HG03103 (cell line): ENCODE results near the gene CPM.
"Not testable (repeated sequence)": the region's sequence is repeated elsewhere in the genome, so short reads cannot be mapped to it uniquely, and the experiment has no call there.

Source experiments
- ATAC-seq: cut with Tn5 transposase; IDR thresholded peaks from one replicate; pipeline ENCODE4 v1.9.1; 2021; ENCODE audit warnings: low read depth; ENCODE audit not compliant: unreplicated experiment

The CPM gene

GRCh38 chr12:68810027-68810389, 123.0 kb downstream of the CPM start:
- ATAC-seq: not testable (repeated sequence)

- no peak for ATAC-seq
Measured at GRCh38 chr12:68809190-68810026, 123.6 kb downstream of the CPM start.

GRCh38 chr12:68808388-68809189, 124.4 kb downstream of the CPM start:
- peak; percentile 52 for ATAC-seq

- ATAC-seq: peak; percentile 69
Measured at GRCh38 chr12:68807576-68808387, 125.2 kb downstream of the CPM start, which contains the start of gene MDM2. Gene MDM2, plus strand, starts transcription at chr12:68808177. Its CDS starts 301 bp downstream, at chr12:68808478.

GRCh38 chr12:68807274-68807575, 125.7 kb downstream of the CPM start:
- not testable (repeated sequence) for ATAC-seq

GRCh38 chr12:68806488-68807237, 126.3 kb downstream of the CPM start:
- no peak for ATAC-seq

GRCh38 chr12:68805592-68806120, 127.3 kb downstream of the CPM start:
- no peak for ATAC-seq

GRCh38 chr12:68804657-68805591, 128.0 kb downstream of the CPM start:
- ATAC-seq: no peak

GRCh38 chr12:68803948-68804656, 128.9 kb downstream of the CPM start:
- no peak for ATAC-seq

- not testable (repeated sequence) for ATAC-seq
Measured at GRCh38 chr12:68802911-68803651, 129.9 kb downstream of the CPM start.

- not testable (repeated sequence) for ATAC-seq
Measured at GRCh38 chr12:68802372-68802745, 130.6 kb downstream of the CPM start.
